ENCODE measurements around the gene NFIA. TPM values are rescaled to one million over a fixed set of nuclear protein-coding genes. Genes with fewer than 3 reads are reported as not detected.

The NFIA gene
- total and polyA plus RNA-seq, 2 donors (not counting 1 experiment from before 2014, with no cell fraction given): 5.4 to 11.0 TPM

DNA sequence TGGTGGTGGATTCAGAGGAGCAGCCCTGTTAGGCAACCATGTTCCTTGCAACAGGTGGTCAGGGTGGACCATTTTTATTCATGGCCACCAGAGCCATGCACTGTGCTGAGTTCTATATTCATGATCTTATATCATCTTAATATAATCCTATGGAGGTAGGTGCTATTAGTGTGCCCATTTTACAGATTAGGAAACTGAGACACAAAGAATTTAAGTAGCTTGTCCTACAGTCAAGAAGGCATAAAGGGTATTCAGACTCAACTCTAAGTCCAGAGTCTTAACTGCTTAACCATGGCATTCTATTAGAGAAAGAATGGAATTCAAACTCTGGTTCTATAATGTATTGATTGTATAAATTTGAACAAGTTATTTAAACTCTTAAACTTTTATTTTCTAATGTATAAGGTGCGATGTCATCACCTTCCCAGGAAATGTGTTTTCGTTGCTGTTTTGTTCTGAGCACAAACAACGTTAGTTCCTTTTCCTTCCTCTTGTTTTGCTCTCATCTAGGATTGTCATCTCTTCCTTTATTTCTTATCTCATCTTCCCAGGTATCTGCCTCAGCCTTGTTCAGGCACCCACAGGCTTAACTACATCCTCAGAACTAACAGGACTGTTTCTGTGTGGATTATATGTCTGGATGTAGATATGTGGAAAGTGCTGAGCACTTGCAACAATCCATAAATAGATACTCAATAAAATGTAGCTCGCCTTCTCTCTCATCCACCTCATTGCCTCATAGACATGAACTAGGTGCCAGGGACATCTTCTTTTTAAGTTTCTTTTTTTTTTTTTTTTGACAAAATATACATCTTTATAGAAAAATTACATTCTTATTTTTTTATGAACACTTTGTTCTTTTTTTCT is 207.1 kb downstream of the NFIA start:
- no peaks in the 10 kb centered on the region for H4K20me1 ChIP-seq (ENCODE audit: control insufficient read depth, extremely low read depth, insufficient read depth, low read length)
- H2AFZ ChIP-seq (ENCODE audit: low read length): no peak overlapping the region
- no peak overlapping the region for H3K4me3 ChIP-seq (replicated peaks in 1 of 4; ENCODE audit: control extremely low read depth in 1 of 4, insufficient read depth in 1 of 4, low read depth in 3 of 4, low read length in 4 of 4)
- H3K4me1 ChIP-seq (ENCODE audit: control insufficient read depth, extremely low read depth, insufficient read depth, low read length): no peaks in the 10 kb centered on the region
- H3K9me3 ChIP-seq (ENCODE audit: control insufficient read depth, insufficient read depth, low read depth, low read length): no peaks in the 10 kb centered on the region
- H3K27me3 ChIP-seq (ENCODE audit: control insufficient read depth, insufficient read depth, low read length): no peaks in the 10 kb centered on the region
- no peak overlapping the region for H3K4me2 ChIP-seq (ENCODE audit: extremely low read depth, insufficient read depth, low read length)
- no peak for TF ChIP-seq EZH2 (IDR thresholded peaks at IDR 0.05; ENCODE audit: low read length, missing control alignments)
- TF ChIP-seq, protein P1, sequence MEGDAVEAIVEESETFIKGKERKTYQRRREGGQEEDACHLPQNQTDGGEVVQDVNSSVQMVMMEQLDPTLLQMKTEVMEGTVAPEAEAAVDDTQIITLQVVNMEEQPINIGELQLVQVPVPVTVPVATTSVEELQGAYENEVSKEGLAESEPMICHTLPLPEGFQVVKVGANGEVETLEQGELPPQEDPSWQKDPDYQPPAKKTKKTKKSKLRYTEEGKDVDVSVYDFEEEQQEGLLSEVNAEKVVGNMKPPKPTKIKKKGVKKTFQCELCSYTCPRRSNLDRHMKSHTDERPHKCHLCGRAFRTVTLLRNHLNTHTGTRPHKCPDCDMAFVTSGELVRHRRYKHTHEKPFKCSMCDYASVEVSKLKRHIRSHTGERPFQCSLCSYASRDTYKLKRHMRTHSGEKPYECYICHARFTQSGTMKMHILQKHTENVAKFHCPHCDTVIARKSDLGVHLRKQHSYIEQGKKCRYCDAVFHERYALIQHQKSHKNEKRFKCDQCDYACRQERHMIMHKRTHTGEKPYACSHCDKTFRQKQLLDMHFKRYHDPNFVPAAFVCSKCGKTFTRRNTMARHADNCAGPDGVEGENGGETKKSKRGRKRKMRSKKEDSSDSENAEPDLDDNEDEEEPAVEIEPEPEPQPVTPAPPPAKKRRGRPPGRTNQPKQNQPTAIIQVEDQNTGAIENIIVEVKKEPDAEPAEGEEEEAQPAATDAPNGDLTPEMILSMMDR (conservative IDR thresholded peaks at IDR 0.05 in 1 of 2, IDR thresholded peaks at IDR 0.05 in 1 of 2; ENCODE audit: low read depth in 1 of 2, low read length in 2 of 2): no peak
- no peak overlapping the region for H3K9ac ChIP-seq (ENCODE audit: insufficient read depth, low read length)
- H3K36me3 ChIP-seq (ENCODE audit: control insufficient read depth, insufficient read depth, low read length): no peaks in the 10 kb centered on the region
- DNase-seq (ENCODE audit: low read depth in 2 of 2): no peak
- H3K27ac ChIP-seq (ENCODE audit: insufficient read depth, low read length): no peak overlapping the region
- H3K79me2 ChIP-seq (ENCODE audit: control insufficient read depth, insufficient read depth, low read length): no peaks in the 10 kb centered on the region

DNA sequence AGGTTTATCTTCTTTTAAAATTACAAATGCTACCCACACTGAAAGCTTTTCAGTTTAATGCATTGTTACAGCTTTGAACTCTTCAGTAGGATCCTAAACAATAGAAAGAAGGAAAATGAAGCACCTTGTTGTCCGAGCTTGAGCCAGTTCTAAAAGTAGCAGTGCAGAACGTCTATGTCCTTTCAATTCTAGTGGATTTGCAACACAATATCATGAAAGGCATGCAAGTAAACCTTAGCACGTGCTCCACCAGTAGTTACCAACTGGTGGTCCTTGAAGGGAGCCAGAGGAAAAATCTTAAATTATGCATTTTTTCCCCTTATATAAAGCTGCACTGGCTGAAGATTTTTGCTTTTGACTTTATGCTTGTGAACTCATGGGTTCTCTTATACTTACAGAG is 208.2 kb downstream of the NFIA start:
- no peak for TF ChIP-seq EZH2 (IDR thresholded peaks at IDR 0.05; ENCODE audit: low read length, missing control alignments)
- TF ChIP-seq, protein P1 (conservative IDR thresholded peaks at IDR 0.05 in 1 of 2, IDR thresholded peaks at IDR 0.05 in 1 of 2; ENCODE audit: low read depth in 1 of 2, low read length in 2 of 2): no peak

DNA sequence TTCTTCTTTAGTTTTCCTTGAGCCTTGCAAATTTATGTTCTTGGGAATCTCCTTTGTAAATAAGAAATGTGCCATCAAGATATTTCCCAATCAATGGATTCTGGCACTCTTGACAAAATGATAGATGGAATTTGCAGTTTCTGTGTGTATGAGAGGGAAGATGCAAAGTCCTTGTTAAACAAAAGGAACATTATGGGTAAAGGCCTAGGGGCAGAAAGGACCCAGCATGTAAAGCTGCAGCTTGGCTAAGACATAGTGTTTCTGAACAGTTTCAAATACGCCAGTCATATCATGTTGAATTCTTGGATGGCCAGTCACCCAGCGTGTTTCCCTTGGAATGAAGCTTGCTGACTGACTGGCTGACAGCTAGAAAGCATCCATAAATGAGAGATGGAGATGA is 210.8 kb downstream of the NFIA start:
- Histone ChIP-seq H3K79me2 (ENCODE audit: control insufficient read depth, insufficient read depth, low read length) (no peaks in the 10 kb centered on the region), H3K9me3 (ENCODE audit: control insufficient read depth, insufficient read depth, low read depth, low read length) (no peaks in the 10 kb centered on the region), H3K4me1 (ENCODE audit: control insufficient read depth, extremely low read depth, insufficient read depth, low read length) (no peaks in the 10 kb centered on the region), H3K4me3 (replicated peaks in 1 of 4; ENCODE audit: control extremely low read depth in 1 of 4, insufficient read depth in 1 of 4, low read depth in 3 of 4, low read length in 4 of 4) (no peak overlapping the region), H3K27me3 (ENCODE audit: control insufficient read depth, insufficient read depth, low read length) (no peaks in the 10 kb centered on the region), H3K9ac (ENCODE audit: insufficient read depth, low read length) (no peak overlapping the region), H2AFZ (ENCODE audit: low read length) (no peak overlapping the region), H3K4me2 (ENCODE audit: extremely low read depth, insufficient read depth, low read length) (no peak overlapping the region), H4K20me1 (ENCODE audit: control insufficient read depth, extremely low read depth, insufficient read depth, low read length) (no peaks in the 10 kb centered on the region), H3K27ac (ENCODE audit: insufficient read depth, low read length) (no peak overlapping the region), H3K36me3 (ENCODE audit: control insufficient read depth, insufficient read depth, low read length) (no peaks in the 10 kb centered on the region)
- TF ChIP-seq EZH2 (IDR thresholded peaks at IDR 0.05; ENCODE audit: low read length, missing control alignments): no peak
- TF ChIP-seq, protein P1 (conservative IDR thresholded peaks at IDR 0.05 in 1 of 2, IDR thresholded peaks at IDR 0.05 in 1 of 2; ENCODE audit: low read depth in 1 of 2, low read length in 2 of 2): no peak
- no peak for DNase-seq (ENCODE audit: low read depth in 2 of 2)

More for the DNA sequence above, 208.2 kb downstream of the NFIA start:
- Histone ChIP-seq H3K27ac (ENCODE audit: insufficient read depth, low read length) (no peak overlapping the region), H3K27me3 (ENCODE audit: control insufficient read depth, insufficient read depth, low read length) (no peaks in the 10 kb centered on the region), H3K9me3 (ENCODE audit: control insufficient read depth, insufficient read depth, low read depth, low read length) (no peaks in the 10 kb centered on the region), H3K36me3 (ENCODE audit: control insufficient read depth, insufficient read depth, low read length) (no peaks in the 10 kb centered on the region), H3K9ac (ENCODE audit: insufficient read depth, low read length) (no peak overlapping the region), H4K20me1 (ENCODE audit: control insufficient read depth, extremely low read depth, insufficient read depth, low read length) (no peaks in the 10 kb centered on the region), H3K79me2 (ENCODE audit: control insufficient read depth, insufficient read depth, low read length) (no peaks in the 10 kb centered on the region), H3K4me2 (ENCODE audit: extremely low read depth, insufficient read depth, low read length) (no peak overlapping the region), H2AFZ (ENCODE audit: low read length) (no peak overlapping the region), H3K4me3 (replicated peaks in 1 of 4; ENCODE audit: control extremely low read depth in 1 of 4, insufficient read depth in 1 of 4, low read depth in 3 of 4, low read length in 4 of 4) (no peak overlapping the region), H3K4me1 (ENCODE audit: control insufficient read depth, extremely low read depth, insufficient read depth, low read length) (no peaks in the 10 kb centered on the region)
- no peak for DNase-seq (ENCODE audit: low read depth in 2 of 2)

Data from fibroblast of lung (primary cell).